ENCODE data around the gene RSU1.

RSU1 gene

DNA sequence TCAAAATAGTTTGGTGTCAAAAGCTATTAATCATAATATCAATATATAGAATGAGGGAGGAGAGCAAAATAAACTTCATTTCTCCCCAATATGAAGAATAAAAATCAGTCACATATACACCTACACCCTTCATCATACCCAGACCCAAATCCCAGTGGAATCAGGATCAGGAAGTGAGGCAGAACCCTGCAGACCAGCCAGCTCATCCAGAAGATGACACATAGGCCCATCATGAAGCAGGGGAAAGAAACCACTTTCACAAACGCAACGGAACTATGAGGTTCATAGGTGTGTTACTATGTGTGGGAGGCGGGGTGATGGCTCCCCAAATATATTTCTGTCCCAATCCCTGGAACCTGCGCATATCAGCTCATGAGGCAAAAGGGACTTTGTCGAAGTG, 89.0 kb downstream of the RSU1 start:
- no peak overlapping the region for H3K27ac ChIP-seq (ENCODE audit: low read length)
- no peak for DNase-seq
- TF ChIP-seq EZH2 (IDR thresholded peaks at IDR 0.05; ENCODE audit: borderline replicate concordance, low read depth, low read length, severe bottlenecking) (no peak), CTCF (IDR thresholded peaks at IDR 0.05; ENCODE audit: borderline replicate concordance, extremely low read depth, low read length, poor library complexity, severe bottlenecking) (no peak)

GRCh38 chr10:16727666-16728065, 89.6 kb downstream of the RSU1 start:
- Histone ChIP-seq H3K4me3 (ENCODE audit: low read depth in 1 of 2, low read length in 2 of 2) (no peak overlapping the region), H3K4me1 (ENCODE audit: insufficient read depth, low read length) (no peaks in the 10 kb centered on the region), H3K9ac (ENCODE audit: low read depth, low read length) (no peak overlapping the region), H3K4me2 (ENCODE audit: insufficient read depth, low read length) (no peak overlapping the region), H3K36me3 (ENCODE audit: insufficient read depth, low read length) (0 out of 2 replicates have a peak, but pooled peaks cover 5% of the 10 kb centered on the region), H2AFZ (ENCODE audit: low read depth, low read length) (no peak overlapping the region), H3K79me2 (ENCODE audit: insufficient read depth, low read length) (no peaks in the 10 kb centered on the region), H3K9me3 (ENCODE audit: insufficient read depth, low read length, severe bottlenecking) (no peaks in the 10 kb centered on the region), H3K27ac (ENCODE audit: low read length) (no peak overlapping the region), H4K20me1 (ENCODE audit: insufficient read depth, low read length) (no peaks in the 10 kb centered on the region), H3K27me3 (ENCODE audit: insufficient read depth, low read length, poor library complexity) (no peaks in the 10 kb centered on the region)
- no peak for TF ChIP-seq EZH2 (IDR thresholded peaks at IDR 0.05; ENCODE audit: borderline replicate concordance, low read depth, low read length, severe bottlenecking)
- no peak for TF ChIP-seq CTCF (IDR thresholded peaks at IDR 0.05; ENCODE audit: borderline replicate concordance, extremely low read depth, low read length, poor library complexity, severe bottlenecking)
- DNase-seq (no peak), ATAC-seq (ENCODE audit: insufficient read depth, low read depth) (no peak)

More for the DNA sequence above, 89.0 kb downstream of the RSU1 start:
- Histone ChIP-seq H3K4me1 (ENCODE audit: insufficient read depth, low read length) (no peaks in the 10 kb centered on the region), H3K36me3 (ENCODE audit: insufficient read depth, low read length) (0 out of 2 replicates have a peak, but pooled peaks cover 5% of the 10 kb centered on the region), H2AFZ (ENCODE audit: low read depth, low read length) (no peak overlapping the region), H4K20me1 (ENCODE audit: insufficient read depth, low read length) (no peaks in the 10 kb centered on the region), H3K79me2 (ENCODE audit: insufficient read depth, low read length) (no peaks in the 10 kb centered on the region), H3K9ac (ENCODE audit: low read depth, low read length) (no peak overlapping the region), H3K4me3 (ENCODE audit: low read depth in 1 of 2, low read length in 2 of 2) (no peak overlapping the region), H3K27me3 (ENCODE audit: insufficient read depth, low read length, poor library complexity) (no peaks in the 10 kb centered on the region), H3K4me2 (ENCODE audit: insufficient read depth, low read length) (no peak overlapping the region), H3K9me3 (ENCODE audit: insufficient read depth, low read length, severe bottlenecking) (no peaks in the 10 kb centered on the region)
- no peak for ATAC-seq (ENCODE audit: insufficient read depth, low read depth)

DNA sequence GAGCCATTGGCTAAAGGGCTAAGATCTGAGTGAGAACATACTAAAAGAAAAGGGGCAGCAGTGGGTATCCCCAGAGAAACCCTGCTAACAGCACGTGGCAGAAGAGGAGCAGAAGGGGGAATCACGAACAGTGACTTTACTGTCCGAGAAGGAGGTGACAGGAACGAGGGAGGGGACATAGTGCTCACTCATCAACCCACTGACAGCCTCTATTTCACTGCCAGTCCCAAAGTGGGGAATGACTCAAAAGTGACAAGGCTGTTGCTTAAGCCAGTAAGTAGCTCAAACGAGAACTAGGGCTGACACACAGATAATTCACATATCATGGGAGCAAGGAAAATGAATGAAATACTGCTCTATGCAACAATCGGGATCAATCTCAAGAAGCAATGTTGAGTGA, 92.7 kb downstream of the RSU1 start:
- no peaks in the 10 kb centered on the region for H3K9me3 ChIP-seq (ENCODE audit: insufficient read depth, low read length, severe bottlenecking)
- TF ChIP-seq EZH2 (IDR thresholded peaks at IDR 0.05; ENCODE audit: borderline replicate concordance, low read depth, low read length, severe bottlenecking) (no peak), CTCF (IDR thresholded peaks at IDR 0.05; ENCODE audit: borderline replicate concordance, extremely low read depth, low read length, poor library complexity, severe bottlenecking) (no peak)

GRCh38 chr10:16720812-16721211, 96.4 kb downstream of the RSU1 start:
- ATAC-seq (ENCODE audit: insufficient read depth, low read depth) (no peak), DNase-seq (no peak)
- TF ChIP-seq CTCF (IDR thresholded peaks at IDR 0.05; ENCODE audit: borderline replicate concordance, extremely low read depth, low read length, poor library complexity, severe bottlenecking): no peak
- no peak for TF ChIP-seq EZH2 (IDR thresholded peaks at IDR 0.05; ENCODE audit: borderline replicate concordance, low read depth, low read length, severe bottlenecking)
- H3K4me1 ChIP-seq (ENCODE audit: insufficient read depth, low read length): no peaks in the 10 kb centered on the region
- H3K27me3 ChIP-seq (ENCODE audit: insufficient read depth, low read length, poor library complexity): no peaks in the 10 kb centered on the region
- no peak overlapping the region for H3K4me3 ChIP-seq (ENCODE audit: low read depth in 1 of 2, low read length in 2 of 2)
- no peak overlapping the region for H3K4me2 ChIP-seq (ENCODE audit: insufficient read depth, low read length)
- H2AFZ ChIP-seq (ENCODE audit: low read depth, low read length): no peak overlapping the region
- no peaks in the 10 kb centered on the region for H4K20me1 ChIP-seq (ENCODE audit: insufficient read depth, low read length)
- no peak overlapping the region for H3K9ac ChIP-seq (ENCODE audit: low read depth, low read length)
- H3K27ac ChIP-seq (ENCODE audit: low read length): no peak overlapping the region
- no peaks in the 10 kb centered on the region for H3K36me3 ChIP-seq (ENCODE audit: insufficient read depth, low read length)
- H3K9me3 ChIP-seq (ENCODE audit: insufficient read depth, low read length, severe bottlenecking): no peaks in the 10 kb centered on the region
- no peaks in the 10 kb centered on the region for H3K79me2 ChIP-seq (ENCODE audit: insufficient read depth, low read length)

More for the DNA sequence above, 92.7 kb downstream of the RSU1 start:
- no peak overlapping the region for H3K9ac ChIP-seq (ENCODE audit: low read depth, low read length)
- H3K4me1 ChIP-seq (ENCODE audit: insufficient read depth, low read length): no peaks in the 10 kb centered on the region
- no peak overlapping the region for H3K27ac ChIP-seq (ENCODE audit: low read length)
- H3K36me3 ChIP-seq (ENCODE audit: insufficient read depth, low read length): no peaks in the 10 kb centered on the region
- ATAC-seq (ENCODE audit: insufficient read depth, low read depth) (no peak), DNase-seq (no peak)
- H4K20me1 ChIP-seq (ENCODE audit: insufficient read depth, low read length): no peaks in the 10 kb centered on the region
- H3K4me3 ChIP-seq (ENCODE audit: low read depth in 1 of 2, low read length in 2 of 2): no peak overlapping the region
- no peak overlapping the region for H3K4me2 ChIP-seq (ENCODE audit: insufficient read depth, low read length)
- H3K27me3 ChIP-seq (ENCODE audit: insufficient read depth, low read length, poor library complexity): no peaks in the 10 kb centered on the region
- H3K79me2 ChIP-seq (ENCODE audit: insufficient read depth, low read length): no peaks in the 10 kb centered on the region
- no peak overlapping the region for H2AFZ ChIP-seq (ENCODE audit: low read depth, low read length)
